Urothelium cell line (cell line): Measurements from ENCODE around the gene ENTHD1.

Source experiments
- DNase-seq: peaks from one replicate; pipeline ENCODE4 v3.0.0; 2011; ENCODE audit warnings: low spot score, mixed read lengths
- FAIRE-seq: peaks from 2 replicates; lab custom pipeline; 2011; peaks lifted over from hg19 to GRCh38; lab: Jason Lieb, UNC

The ENTHD1 gene

DNA sequence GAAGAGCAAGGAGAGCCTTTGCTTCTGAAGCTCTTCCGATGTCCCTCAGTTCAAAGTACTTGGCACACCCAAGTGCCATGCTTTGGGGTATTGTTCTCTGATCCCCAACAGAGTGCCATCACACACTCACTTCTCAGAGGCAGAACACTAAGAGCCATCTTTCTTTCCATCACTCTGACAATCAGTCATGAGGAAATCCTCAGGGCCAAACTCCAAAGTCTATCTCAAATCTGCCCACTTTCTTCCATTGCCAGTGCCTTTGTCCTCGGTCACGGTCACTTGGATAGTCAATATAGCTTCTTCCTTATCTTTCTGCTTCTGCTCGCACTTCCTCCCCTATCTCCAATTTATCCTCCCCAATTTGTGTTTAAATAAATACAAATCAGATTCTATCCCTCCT lies 90.9 kb downstream of the ENTHD1 start:
- no peak for FAIRE-seq
- no peak for DNase-seq

- DNase-seq: no peak
- no peak for FAIRE-seq
Observed at GRCh38 chr22:39800790-39801520, 92.6 kb downstream of the ENTHD1 start.

DNA sequence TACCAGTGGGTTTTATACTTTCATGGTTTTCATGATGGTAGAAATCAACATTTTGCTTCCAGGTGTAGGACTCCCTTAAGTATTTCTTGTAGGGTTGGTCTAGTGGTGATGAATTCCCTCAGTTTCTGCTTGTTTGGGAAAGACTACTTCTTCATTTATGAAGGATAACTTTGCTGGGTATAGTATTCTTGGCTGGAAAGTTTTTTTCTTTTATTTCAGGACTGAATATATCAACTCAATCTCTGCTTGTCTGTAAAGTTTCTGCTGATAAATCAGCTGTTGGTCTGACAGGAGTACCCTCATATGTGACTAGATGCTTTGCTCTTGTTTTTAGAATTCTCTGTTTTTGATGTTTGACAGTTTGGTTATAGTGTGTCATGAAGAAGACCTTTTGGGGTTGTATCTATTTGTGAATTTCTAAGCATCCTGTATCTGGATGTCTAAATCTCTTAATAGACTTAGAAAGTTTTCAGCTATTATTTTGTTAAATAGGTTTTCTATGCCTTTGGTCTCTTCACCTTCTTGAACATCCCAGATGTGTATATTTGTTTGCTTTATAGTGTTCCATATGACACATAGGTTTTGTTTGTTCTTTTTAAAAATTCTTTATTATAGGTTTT lies 95.9 kb downstream of the ENTHD1 start:
- DNase-seq: no peak
- no peak for FAIRE-seq

GRCh38 chr22:39789788-39790187 lies 103.8 kb downstream of the ENTHD1 start:
- DNase-seq: no peak
- no peak for FAIRE-seq

GRCh38 chr22:39785232-39785631 lies 108.3 kb downstream of the ENTHD1 start:
- DNase-seq (no peak), FAIRE-seq (no peak)

- FAIRE-seq (no peak), DNase-seq (no peak)
Observed at GRCh38 chr22:39777716-39778454, 115.7 kb downstream of the ENTHD1 start.

DNA sequence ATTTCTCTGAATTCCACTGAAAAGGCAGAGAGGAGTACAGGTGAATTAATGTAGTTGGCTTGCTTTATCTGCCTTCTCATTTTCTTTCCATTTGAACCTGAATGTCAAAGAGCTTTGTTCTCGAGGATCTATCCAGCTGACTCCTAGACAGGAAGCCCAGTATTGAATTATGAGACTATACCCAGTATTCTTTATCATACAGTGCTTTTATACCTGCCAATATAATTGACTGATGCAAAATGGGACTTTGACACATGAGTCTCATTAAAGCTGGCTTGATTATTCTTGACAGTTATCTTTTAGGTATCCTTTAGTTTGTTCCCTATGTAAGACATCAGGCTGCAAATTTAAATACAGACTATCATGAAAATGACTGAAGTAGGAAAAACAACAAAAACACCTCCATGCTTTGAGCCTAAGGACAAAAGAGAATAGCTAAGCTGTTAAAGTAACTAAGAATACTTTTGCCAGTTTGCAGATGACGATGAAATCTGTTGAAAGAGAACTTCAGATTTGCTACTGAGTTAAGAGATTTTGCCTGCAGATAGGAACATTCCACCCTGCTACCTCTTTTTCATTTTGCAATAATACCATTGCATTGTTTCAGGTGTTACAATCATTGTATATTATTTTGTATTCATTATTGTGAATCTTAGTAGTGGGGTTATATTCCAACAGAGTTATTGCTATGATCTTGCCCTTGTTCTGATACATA lies 117.1 kb downstream of the ENTHD1 start:
- FAIRE-seq (no peak), DNase-seq (no peak)

DNA sequence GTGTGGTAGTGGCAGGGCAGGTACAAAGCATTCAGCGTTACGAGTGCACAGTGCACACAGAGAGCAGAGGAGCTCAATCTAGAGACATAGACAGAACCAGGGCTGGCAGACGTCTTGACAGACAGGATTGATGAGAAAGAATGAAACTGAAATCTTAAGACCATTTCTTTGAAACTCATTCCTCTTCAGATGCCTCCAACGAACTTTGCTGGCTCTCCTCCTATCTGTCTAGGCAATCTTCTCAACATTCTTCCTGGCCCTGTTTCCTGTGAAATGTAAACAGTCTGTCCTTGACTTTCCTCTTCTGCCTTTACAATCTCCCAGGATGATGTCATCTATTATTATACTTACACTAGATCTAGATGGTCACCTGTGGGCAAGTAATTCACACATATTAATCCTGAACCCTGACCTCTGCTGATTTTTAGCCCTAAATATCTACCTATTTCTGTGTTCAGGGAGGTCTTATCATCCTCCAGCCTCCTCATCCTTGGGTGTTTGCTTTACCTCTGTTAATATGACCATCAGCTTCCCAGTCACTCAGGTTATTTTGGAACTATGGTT lies 119.5 kb downstream of the ENTHD1 start:
- FAIRE-seq (no peak), DNase-seq (no peak)

GRCh38 chr22:39773503-39773902 lies 120.1 kb downstream of the ENTHD1 start:
- DNase-seq (no peak), FAIRE-seq (no peak)

DNA sequence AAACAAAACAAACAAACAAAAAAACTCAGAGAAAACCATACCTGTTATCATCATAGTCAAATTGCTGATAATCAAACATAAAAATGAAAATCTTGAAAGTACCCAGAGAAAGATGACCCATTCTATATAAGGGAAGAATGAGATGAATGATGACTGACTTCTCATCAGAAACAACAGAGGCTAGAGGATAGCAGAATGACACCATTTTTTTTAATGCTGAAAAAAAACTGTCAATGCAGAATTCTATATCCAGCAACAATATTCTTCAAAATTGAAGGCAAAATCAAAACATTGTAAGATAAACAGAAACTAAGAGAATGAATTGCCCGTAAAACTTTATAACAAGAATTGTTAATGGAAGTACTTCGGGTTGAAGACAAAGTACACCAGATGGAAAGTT lies 122.1 kb downstream of the ENTHD1 start:
- no peak for FAIRE-seq
- DNase-seq: no peak

GRCh38 chr22:39765661-39766060 lies 127.9 kb downstream of the ENTHD1 start:
- DNase-seq: no peak
- FAIRE-seq: no peak

DNA sequence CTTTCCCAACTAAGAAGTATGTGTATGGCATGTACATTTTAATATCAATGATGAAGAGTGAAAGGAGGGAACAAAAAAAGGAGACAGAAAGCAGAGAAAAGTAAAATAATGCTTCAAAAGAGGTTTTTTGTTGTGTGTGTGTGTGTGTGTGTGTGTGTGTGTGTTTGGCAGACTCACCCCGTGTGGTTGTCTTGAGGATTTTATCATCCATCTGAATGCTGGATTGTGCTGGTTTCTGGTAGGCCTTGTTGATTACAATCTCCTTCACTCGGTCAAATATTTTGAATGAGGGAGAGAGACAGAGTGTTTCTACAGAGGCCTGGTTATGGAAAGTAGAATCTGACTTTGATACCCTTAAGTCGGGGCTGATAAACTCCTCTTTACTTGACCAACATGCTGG lies 128.5 kb downstream of the ENTHD1 start:
- FAIRE-seq (peak; percentile 48), DNase-seq (no peak)

GRCh38 chr22:39763276-39763675 lies 130.3 kb downstream of the ENTHD1 start:
- FAIRE-seq: no peak

DNA sequence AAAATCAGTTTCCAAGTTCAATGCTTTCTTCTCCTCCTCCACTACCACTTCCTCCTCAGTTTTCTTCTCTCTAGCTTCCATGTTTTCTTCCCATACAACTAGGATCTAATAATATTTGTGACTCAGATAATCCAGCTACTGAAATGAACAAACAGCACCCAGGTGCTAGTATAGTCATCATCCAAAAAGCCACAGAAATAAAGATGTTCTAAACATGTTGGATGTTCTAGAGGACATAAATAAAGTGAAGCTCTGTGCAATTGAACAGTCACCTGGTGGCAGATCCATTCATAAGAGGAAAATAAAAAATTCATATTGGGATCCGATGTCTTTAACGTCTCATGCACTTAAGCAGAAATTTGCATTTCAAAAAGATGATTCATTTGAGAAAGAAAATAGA lies 142.8 kb downstream of the ENTHD1 start:
- DNase-seq: no peak
- no peak for FAIRE-seq

More at GRCh38 chr22:39763276-39763675, 130.3 kb downstream of the ENTHD1 start:
- DNase-seq: no peak

- no peak for DNase-seq
- no peak for FAIRE-seq
Observed at GRCh38 chr22:39748877-39749276, 144.7 kb downstream of the ENTHD1 start.

DNA sequence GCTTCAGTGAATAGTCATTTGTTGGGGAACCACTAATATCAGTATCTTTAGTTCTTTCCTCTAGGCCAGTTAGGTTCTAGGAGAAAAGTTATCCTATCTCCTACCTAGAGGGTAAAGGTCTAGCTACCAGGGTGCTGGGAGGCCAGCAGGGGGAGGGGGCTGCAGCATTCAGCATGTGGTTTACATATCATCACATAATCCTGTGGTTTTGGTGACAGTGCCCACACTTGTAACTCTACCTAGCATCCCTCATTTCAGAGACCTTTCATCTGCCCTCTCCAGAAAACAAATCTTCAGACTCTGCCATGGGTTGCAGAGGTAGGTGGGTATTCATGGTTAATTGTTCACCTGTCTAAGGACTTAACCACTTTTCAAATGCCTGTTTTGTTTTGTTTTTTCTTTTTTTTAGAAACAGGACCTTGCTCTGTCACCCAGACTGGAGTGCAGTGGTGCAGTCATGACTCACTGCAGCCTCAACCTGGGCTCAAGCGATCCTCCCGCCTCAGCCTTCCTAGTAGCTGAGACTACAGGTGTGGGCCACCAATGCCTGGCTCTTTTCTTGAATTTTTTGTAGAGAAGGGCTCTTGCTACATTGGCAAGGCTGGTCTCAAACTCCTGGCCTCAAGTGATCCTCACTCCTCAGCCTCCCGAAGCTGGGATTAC lies 146.8 kb downstream of the ENTHD1 start:
- no peak for DNase-seq
- peak; percentile 35 for FAIRE-seq

DNA sequence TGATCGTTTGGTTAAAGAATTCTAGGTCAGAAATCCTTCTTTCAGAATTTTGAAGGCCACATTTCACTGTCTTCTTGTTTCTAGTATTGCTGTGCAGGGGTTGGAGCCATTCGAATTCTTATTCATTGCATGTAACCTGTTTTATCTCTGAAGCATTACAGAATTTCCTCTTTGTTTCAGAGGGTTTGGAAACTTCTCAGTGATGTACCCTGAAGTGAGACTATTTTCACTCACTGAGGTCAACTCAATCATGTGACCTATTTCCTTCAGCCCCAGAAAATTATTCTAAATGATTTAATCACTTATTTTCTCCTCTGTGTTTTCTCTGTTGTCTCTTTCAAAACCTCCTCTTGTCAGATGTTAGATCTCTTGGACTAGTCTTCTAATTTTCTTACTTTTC lies 147.8 kb downstream of the ENTHD1 start:
- no peak for FAIRE-seq
- no peak for DNase-seq

- DNase-seq (no peak), FAIRE-seq (no peak)
Observed at GRCh38 chr22:39744353-39744752, 149.2 kb downstream of the ENTHD1 start.

DNA sequence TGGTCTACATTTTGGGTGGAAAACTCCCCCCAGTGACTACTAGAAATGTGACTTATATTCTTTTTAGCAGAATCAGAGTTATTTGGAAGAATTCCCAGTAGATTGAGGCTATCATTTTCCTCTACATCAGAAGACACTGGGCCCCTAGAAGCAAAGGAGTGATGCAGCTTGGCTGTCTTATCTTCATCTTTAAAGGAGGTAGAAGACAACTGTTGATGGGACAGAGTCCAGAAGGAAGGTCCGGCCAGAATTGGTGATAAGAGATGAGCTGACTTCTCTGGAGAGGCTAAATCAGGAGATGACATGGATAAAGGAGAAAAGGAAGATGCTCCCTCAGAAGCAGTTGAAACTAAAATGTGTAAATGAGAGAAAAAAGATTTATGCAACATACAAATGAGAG lies 149.6 kb downstream of the ENTHD1 start:
- no peak for FAIRE-seq
- DNase-seq: no peak

DNA sequence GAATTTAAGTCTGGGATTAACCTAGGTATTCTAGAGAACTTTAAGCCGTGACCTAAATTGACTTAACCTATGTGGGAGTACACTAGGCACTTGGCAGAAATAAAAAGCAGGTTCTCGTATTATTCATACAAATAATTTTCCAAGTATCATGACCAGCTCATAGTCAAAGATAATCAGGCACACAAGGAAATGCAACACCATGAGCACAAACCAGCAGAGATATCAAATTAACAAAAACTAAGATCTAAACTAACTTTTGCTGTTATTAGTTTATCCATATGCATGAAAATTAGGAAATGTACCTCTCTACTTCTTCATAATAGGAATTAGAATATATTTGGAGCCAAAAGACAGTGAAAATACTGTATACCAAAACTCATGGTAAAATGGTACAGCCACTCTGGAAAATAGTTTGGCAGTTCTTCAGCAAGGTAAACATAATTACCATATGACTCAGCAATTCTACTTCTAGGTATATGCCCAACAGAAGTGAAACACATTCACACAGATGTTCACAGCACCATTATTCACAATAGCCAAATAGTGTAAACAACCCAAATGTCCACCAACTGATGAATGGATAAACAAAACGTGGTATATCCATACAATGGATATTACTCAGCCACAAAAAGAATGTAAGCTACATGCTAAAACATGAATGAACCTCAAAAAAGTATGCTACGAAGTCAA lies 154.1 kb downstream of the ENTHD1 start:
- DNase-seq: no peak
- no peak for FAIRE-seq
